Measurements from ENCODE around the gene SAFB2.
A peak's percentile ranks its signal among the peaks of the same experiment; 100 is the strongest.

Gene SAFB2

DNA sequence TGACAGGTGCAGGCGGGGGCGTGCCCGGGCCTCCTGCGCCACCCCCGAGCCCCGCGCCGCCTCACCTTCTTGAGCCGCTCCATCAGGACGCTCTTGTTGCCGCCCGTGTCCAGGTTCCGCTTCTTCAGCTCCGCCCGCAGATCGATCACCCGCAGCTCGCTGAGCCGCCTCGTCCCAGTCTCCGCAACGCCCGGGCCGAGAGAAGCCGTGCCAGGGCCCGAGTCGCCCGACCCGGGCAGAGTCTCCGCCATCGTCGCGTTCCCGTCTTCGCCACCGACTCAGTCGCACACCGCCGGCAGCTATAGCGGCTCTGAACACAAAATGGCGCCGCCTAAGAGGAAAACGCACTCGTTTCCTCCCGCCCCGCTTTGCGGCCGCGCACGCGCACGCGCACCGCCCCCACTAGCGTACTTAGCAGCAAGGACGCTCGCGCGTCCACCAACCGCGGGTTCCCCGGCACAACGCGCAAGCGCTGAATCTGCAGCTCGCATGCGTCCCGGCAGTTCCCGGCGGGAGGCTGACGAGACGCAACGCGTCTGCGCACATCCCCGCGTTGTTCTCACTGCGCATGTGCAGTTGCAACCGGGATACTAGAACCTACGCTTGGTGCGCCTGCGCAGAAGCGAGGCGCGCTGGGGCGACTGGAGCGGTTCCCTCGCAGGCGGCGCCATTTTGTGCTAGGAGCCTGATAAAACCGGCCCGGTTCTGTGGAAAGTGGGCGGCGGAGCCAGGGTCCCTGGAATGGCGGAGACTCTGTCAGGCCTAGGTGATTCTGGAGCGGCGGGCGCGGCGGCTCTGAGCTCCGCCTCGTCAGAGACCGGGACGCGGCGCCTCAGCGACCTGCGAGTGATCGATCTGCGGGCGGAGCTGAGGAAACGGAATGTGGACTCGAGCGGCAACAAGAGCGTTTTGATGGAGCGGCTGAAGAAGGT is at the start of gene SAFB2, which contains the start of gene SAFB:
TSS of gene SAFB2 (minus strand) at position 312 of the 932 bp plus-strand sequence. CDS start at position 251, 61 bp downstream.
TSS of gene SAFB (plus strand) at position 619 of the 932 bp plus-strand sequence. CDS start at position 742, 123 bp downstream.
- DNase-seq (ENCODE audit: low read depth), result peak; percentile 98

DNA sequence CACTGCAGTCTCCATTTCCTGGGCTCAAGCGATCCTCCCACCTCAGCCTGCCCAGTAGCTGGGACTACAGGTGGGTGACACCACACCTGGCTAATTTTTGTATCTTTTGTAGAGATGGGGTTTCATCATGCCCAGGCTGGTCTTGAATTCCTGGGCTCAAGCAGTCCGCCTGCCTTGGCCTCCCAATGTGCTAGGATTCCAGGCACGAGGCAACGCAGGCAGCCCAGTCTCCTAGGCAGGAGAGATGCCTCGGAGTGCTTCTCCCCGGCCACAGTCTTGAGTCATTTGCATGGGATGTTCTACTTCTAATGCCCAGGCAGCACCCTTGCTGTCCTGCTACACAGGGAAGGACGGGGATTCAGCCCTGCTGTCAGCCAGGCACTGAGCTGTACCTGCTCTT is 49.0 kb upstream of the SAFB2 start:
- no peak for DNase-seq (ENCODE audit: low read depth)

DNA sequence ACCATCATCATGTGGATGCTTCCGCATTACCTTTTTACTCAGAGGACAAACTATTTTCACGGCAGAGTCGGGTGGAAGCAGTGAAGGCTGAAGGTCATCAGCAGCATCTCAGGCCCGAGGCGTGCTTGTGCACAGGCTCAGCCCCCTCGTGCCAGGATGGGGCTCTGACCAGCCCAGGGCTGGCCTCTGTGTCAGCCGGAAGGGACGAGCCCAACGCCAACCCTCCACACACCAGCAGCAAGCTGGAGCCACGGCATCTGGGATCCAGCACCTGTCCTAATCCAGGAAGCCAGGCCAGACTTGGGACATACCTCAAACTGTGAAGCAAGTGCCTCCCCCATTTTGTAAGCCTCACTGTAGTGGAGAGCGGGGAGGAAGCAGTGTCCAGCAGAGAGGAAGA is 46.6 kb upstream of the SAFB2 start:
- DNase-seq (ENCODE audit: low read depth), result no peak

DNA sequence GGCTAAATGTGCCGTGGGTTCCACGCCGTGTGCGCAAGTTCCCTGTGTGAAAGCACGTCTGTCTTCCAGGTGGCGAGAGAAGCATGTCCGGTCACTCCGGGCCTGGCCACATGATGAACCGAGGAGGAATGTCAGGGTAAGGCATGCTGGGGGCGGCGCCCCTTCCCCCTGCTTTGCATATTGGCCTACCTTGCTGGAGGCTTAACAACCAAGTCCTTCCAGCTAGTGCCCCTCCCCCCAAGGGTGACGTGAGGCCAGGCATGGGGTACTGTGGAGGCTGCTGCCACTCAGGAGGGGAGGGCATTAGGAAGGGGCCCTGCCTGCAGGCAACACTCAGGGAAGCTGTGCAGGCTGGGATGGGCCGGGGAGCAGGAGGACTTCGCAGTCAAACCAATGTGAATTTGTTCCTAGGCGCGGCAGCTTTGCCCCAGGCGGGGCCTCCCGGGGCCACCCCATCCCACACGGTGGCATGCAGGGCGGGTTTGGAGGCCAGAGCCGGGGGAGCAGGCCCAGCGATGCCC is 45.2 kb upstream of the SAFB2 start:
- DNase-seq (ENCODE audit: low read depth), result no peak

DNA sequence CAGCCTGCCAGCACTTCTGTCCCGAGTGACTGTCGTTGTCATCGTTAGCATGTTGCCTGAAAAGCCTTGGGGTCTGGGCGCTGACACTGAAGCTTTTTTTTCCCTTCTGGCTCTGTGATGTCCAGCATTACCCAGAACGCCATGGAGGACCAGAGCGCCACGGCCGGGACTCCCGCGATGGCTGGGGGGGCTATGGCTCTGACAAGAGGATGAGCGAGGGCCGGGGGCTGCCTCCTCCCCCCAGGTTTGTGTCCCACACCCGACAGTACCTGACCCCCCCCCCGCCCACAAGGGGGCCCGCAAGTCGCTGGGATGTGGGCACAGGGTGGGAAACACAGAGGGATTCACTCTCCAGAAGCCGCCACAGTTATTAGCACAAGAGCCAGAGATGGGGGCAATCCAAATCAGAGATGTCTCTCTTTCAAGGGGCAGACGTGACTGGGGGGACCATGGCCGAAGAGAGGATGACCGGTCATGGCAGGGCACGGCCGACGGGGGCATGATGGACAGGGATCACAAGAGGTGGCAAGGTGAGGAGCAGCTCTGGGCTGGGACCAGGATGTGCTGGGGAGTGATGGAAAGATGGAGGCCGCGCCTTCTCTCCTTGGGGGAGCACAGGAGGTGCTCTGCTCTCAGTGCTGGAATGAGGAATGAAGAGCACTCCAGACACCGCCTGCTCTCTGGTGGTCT is 44.5 kb upstream of the SAFB2 start:
- no peak for DNase-seq (ENCODE audit: low read depth)

DNA sequence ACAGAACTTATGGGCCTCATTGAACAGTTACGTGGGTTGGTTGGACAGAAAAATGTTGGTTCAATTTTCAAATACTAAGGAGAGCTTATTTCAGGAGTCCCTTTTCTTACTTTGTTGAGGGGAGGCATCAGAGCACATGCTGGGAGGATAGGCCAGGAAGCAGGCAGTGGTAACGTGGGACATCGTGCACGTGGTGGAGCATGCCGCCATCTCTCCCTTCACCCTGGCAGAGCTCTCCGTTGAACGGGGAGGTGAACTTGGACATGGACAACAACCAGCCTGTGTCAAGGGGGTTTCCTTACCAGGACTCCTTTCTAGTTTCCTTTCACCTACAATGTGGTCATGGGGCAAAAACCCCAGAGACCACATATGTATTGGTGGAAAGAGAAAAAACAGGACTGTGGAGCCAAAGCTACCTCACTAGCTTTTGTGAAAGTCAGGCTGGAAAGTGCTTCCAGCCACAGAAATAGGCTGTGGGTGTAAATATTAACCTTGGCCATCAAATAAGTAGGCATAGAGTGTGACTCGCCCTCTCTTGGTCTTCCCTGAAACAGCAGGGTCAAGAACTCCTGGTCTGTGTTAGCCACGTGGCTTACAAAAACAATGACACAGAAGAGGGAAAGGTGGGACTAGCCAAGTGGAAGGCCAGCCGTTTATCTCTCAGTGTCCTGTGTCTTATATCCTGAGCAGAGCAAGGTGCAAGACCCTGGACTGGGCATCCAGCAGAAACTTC is 43.4 kb upstream of the SAFB2 start:
- DNase-seq (ENCODE audit: low read depth), result no peak

DNA sequence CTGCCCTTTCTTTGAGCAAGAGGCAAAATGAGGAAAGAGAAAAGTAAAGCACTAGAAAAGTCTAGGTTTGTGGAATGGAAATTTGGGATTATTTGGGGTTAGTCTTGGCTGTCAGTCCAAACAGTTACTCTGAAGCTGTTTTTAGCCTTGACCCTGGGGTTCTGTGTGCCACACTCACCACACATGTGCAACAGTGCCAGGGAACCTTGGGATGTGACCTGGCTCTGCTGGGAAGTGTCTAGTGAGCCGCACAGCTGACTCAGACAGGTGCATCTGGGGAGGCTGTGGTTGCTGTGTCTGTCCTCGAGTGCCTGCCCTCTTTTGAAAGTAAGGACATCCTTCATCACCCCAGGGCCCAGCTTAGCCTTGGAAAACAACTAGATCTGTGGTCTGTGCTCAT is 41.9 kb upstream of the SAFB2 start:
- DNase-seq (ENCODE audit: low read depth), result no peak

DNA sequence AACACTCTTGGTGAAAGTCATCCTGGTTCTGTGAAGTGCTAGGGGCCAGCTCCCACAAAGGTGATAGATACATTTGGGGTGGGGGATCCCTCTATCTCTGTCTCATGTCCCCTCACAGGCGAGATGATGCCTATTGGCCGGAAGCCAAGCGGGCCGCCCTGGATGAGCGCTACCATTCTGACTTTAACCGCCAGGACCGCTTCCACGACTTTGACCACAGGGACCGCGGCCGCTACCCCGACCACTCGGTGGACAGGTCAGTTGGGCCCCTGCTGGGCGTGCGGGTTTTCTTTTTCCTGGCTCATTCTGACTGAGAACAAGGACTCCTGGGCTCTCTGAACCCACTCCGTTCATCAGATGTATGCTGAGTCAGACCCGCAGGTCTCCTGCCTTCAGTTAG is 41.3 kb upstream of the SAFB2 start:
- no peak for DNase-seq (ENCODE audit: low read depth)

DNA sequence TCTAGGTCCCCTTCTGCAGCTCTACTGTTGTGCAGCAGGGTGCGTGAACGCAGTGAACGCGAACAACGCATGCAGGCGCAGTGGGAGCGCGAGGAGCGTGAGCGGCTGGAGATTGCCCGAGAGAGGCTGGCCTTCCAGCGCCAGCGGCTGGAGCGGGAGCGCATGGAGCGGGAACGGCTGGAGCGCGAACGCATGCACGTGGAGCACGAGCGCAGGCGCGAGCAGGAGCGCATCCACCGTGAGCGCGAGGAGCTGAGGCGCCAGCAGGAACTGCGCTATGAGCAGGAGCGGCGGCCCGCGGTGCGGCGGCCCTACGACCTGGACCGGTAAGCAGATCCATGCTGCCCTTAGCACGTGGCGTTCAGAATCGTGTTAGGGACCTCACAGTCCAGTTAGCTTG is 38.9 kb upstream of the SAFB2 start:
- DNase-seq (ENCODE audit: low read depth), result no peak

DNA sequence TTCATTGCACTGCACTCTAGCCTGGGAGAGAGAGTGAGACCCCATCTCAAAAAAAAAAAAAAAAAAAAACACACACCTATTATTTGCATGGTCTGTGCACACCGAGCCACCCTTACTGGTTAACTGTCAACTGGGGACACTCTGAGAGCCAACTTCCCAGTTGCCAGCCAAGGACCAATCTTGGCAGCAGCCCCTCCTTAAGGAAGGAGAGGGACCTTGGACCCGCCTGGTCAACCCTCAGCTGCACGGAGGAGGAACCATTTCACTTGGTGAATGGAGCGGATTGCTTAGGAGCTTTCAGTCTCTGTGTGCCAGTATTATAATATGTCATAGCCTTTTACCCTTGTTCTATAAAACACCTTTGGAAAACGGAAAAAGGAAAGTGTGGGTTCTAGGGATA is 32.8 kb upstream of the SAFB2 start:
- DNase-seq (ENCODE audit: low read depth), result no peak

DNA sequence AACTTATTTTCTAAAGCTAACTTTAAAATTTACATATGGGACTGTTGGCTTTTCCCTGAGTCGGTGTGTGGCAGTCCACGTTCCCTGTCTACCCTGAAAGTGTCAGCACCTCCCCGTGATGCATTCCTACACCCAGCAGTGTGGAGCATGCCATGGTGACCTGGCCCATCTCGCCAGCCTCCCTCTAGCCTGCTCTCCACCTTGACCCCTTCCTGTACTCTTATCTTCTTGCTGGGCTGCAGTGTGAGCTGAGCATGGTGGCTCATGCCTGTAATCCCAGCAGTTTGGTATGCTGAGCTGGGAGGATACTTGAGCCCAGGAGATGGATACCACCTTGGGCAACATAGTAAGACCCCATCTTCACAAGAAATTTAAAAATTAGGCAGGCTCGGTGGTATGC is 32.4 kb upstream of the SAFB2 start:
- DNase-seq (ENCODE audit: low read depth), result no peak

DNA sequence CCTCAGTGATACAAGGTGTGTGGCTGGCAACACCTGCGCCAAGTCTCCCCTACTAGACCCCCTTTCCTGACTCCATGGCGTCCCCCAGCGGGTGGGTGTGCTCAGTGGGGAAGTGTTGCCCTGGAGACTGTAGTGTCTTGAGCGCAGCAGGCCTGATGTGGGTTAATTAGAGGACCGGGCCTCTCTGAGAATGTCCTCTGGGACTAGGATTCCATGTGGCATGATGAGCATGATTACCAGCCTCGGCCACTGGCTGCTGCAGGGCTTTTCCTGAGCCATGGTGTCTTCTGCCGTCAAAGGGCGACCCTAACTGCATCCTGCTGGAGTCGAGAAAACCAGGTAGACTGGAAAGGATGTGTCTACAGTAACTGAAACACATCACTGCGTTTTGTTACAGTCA is 29.7 kb upstream of the SAFB2 start:
- DNase-seq (ENCODE audit: low read depth), result no peak

DNA sequence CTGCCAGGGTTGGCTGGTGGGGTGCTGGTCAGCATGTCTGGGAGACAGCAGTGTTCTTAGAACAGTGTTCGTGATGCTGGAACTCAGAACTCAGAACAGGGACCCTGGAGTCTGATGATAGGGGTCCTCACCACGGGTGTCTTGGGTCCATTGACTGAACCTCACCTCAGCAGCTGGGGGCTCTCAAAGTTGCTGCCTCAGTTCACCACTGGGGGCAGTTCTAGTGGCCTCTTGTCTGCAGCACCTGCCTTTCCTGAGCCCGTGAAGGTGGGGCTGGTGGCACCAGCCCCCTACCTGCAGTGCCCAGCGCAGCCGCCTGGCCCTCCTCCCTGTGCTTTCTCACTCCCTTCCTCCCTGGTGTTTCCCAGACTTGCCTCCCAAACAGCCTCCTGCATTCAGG is 28.8 kb upstream of the SAFB2 start:
- no peak for DNase-seq (ENCODE audit: low read depth)

DNA sequence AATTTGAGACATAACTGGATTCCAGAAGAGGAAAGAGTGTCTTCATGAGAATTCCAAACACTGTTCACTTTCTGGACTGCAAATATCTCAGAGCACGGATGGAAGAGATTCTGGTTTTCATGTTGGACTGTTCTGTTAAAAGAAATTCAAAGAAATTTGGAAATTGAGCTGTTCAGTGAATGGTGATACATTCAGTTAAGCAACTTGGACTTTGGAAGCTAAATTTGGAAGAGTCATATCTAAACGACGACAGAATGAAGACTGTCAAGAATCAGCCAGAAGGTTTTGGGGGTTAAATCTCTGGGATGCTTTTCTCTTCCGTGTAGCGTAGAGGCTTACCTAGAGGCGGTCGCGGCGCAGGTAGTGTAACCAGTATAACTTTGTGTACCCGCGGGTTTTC is 25.9 kb upstream of the SAFB2 start:
- DNase-seq (ENCODE audit: low read depth), result no peak

DNA sequence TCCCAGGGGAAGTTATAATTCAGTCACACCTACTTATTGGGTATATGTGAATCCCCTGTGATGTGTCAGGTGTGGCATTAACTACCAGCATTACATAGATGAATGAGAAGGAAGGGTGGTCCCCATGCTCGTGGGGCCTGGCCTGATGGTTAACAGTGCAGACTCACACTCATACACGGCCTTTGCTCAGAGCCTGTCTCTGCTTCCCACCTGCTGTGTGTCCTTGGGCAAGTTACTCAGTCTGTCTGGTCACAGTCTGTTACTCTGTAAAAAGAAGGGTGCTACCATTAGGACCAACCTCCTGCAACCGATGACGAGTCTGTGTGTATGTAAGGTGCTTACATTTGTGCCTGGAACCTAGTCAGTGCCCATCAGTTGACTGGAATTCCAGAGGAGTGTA is 24.1 kb upstream of the SAFB2 start:
- no peak for DNase-seq (ENCODE audit: low read depth)

DNA sequence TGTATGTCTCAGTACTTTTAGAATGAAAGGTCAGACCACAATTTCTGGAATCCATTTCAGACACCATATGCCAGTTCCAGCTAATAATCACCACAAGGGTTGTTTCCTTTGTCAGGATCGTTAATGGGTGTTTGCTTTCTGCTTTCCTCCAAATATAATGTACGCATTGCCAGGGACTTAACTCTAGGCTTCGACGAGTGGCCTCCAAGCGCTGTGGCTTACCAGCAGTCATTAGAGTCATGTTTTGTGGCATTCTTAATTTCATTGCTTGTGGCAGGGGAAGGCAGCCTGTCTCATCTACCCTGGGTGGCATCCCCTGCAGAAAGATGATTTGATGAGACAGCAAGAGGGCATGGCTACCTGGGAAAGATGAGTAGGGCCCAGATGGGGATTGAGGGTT is 22.8 kb upstream of the SAFB2 start:
- DNase-seq (ENCODE audit: low read depth), result no peak

DNA sequence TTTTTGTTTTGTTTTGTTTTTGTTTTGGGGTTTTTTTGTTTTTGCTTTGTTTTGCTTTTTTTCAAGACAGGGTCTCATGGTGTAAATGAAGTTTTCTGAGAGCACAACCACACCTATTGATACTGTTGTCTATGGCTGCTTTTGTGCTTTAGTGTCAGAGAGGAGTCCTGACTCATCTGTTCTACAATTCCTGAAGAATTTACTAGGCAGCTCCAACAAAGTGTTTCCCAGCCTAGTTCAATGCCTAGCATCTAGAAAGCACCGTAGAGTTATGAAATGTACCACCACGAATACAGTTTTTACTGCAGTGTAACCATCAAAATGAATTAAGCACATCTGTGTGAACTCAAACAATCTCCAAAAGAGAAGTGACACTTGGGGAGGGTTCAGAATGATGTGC is 21.5 kb upstream of the SAFB2 start:
- DNase-seq (ENCODE audit: low read depth), result no peak

DNA sequence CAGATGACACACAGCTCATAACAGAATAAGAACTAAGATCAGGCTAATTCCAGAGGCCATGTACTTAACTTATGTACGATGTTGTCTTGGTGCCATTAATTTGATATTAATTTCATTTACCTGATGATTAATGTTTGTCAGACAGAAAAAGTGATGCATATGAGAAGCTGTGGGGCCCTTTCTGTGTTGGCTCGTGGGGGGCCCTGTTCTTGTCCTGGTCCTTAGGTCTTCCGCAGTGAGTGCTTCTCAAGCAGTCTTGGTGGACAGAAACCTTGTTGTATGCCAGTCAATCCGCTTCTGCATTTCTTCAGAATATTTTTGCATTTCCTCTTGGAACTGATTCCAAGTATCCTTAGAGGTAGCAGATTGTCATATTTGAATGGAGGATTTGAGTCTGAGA is 20.5 kb upstream of the SAFB2 start:
- DNase-seq (ENCODE audit: low read depth), result no peak

DNA sequence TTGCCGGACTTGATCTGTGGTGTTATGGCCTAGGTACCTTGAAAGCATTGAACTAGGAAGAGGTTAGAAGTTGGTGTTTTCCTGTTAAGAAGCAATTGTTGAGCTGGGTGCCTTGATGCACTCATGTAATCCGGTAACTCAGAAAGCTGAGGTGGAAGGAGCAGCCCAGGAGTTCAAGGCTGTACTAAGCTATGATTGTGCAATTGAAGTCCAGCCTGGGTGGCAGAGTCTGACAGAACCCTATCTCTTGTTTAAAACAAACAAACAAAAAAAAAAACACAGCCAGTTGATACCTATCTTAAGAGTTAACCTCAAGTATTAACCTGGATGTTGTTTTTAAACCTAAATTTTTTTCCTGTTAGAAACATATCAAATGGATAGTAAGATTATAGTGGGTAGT is 19.6 kb upstream of the SAFB2 start:
- DNase-seq (ENCODE audit: low read depth), result no peak

DNA sequence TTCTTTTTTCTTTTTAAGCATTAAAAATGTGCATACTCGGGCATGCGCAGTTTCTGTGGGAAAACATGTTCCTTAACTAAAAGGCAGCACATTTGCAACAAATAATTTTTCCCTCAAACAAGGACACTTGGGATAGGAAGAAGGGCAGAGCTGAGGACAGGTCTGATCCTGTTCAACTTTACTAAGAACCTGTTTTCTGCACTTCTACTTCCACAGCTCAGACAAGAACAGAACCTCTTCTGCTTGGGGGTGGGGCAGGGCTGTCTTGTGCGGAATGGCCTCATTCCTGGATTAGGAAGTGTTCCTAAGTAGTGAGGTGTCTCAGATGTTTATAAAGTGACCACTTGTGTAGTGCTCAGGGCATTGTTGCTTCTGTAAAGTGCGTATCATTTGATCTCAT is 18.6 kb upstream of the SAFB2 start:
- DNase-seq (ENCODE audit: low read depth), result no peak

DNA sequence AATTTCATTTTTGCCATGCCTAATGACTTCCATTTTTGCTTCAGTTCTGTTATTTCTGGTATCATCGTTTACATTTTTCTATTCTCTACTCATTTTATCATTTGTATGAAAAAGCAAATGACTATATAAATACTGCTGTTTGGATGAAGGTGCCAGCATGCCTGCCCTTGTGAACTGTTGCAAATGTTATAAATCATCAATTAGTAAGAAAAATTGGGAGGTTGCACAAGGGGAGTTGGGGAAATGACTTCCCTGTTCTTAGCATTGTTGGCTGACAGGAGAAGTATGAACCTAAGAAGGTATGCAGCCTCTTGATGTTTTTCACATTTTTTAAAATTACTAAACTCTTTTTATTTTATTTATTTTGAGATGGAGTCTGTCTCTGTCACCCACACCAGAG is 15.4 kb upstream of the SAFB2 start:
- DNase-seq (ENCODE audit: low read depth), result no peak

DNA sequence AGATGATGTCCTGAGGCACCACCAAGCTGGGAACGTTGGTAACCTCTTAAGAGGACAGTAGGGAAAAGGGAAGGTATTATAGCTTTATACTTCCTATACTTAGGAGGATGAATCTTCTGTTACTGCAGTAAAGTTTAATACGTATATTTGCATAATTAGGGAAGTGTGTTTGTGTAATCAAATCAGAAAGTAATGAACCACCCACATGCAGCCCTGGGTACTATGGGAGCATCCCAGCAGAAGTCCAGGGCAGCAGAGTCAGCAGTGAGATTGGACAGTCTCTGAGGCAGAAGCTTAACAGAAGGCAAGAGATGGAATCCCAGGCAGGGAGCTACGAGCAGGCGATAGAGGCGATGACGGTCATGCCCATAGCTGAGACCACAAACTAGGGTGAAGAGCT is 12.9 kb upstream of the SAFB2 start:
- no peak for DNase-seq (ENCODE audit: low read depth)

DNA sequence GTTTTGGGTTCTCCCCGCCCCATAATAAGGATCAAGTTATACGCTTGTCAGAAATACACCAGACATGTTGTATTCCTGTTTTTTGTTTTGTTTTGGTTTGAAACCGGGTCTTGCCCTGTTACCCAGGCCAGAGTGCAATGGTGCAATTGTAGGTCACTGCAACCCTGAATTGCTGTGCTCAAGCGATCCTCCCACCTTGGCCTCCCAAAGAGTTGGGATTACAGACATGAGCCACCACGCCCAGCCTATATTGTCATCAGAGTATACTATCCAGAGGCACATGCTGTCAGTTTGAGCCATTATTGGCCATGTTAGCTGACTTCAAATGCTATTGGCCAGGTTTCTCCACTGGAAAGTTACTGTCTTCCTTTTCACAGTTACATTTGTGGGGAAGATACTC is 10.1 kb upstream of the SAFB2 start:
- no peak for DNase-seq (ENCODE audit: low read depth)
